ENCODE data around the gene PTPRB.

PTPRB gene

GRCh38 chr12:70557583-70558191, 79.5 kb downstream of the PTPRB start:
- Histone ChIP-seq H3K4me3 (ENCODE audit: low read depth in 1 of 2, low read length in 2 of 2) (no peak overlapping the region), H3K27me3 (ENCODE audit: insufficient read depth, low read length, poor library complexity) (peaks cover 2% of the 10 kb centered on the region), H3K4me2 (ENCODE audit: insufficient read depth, low read length) (no peak overlapping the region), H2AFZ (ENCODE audit: low read depth, low read length) (no peak overlapping the region), H3K79me2 (ENCODE audit: insufficient read depth, low read length) (no peaks in the 10 kb centered on the region), H4K20me1 (ENCODE audit: insufficient read depth, low read length) (no peaks in the 10 kb centered on the region), H3K9ac (ENCODE audit: low read depth, low read length) (no peak overlapping the region), H3K36me3 (ENCODE audit: insufficient read depth, low read length) (no peaks in the 10 kb centered on the region), H3K4me1 (ENCODE audit: insufficient read depth, low read length) (no peaks in the 10 kb centered on the region), H3K9me3 (ENCODE audit: insufficient read depth, low read length, severe bottlenecking) (no peaks in the 10 kb centered on the region), H3K27ac (ENCODE audit: low read length) (no peak overlapping the region)
- ATAC-seq (ENCODE audit: insufficient read depth, low read depth) (no peak), DNase-seq (no peak)
- TF ChIP-seq EZH2 (IDR thresholded peaks at IDR 0.05; ENCODE audit: borderline replicate concordance, low read depth, low read length, severe bottlenecking) (no peak), CTCF (IDR thresholded peaks at IDR 0.05; ENCODE audit: borderline replicate concordance, extremely low read depth, low read length, poor library complexity, severe bottlenecking) (no peak)

- Histone ChIP-seq H3K4me2 (ENCODE audit: insufficient read depth, low read length) (no peak overlapping the region), H3K9me3 (ENCODE audit: insufficient read depth, low read length, severe bottlenecking) (no peaks in the 10 kb centered on the region), H3K9ac (ENCODE audit: low read depth, low read length) (no peak overlapping the region), H4K20me1 (ENCODE audit: insufficient read depth, low read length) (no peaks in the 10 kb centered on the region), H3K4me3 (ENCODE audit: low read depth in 1 of 2, low read length in 2 of 2) (no peak overlapping the region), H3K27me3 (ENCODE audit: insufficient read depth, low read length, poor library complexity) (peaks cover 2% of the 10 kb centered on the region), H2AFZ (ENCODE audit: low read depth, low read length) (no peak overlapping the region), H3K27ac (ENCODE audit: low read length) (no peak overlapping the region), H3K79me2 (ENCODE audit: insufficient read depth, low read length) (no peaks in the 10 kb centered on the region), H3K4me1 (ENCODE audit: insufficient read depth, low read length) (no peaks in the 10 kb centered on the region), H3K36me3 (ENCODE audit: insufficient read depth, low read length) (no peaks in the 10 kb centered on the region)
- no peak for TF ChIP-seq EZH2 (IDR thresholded peaks at IDR 0.05; ENCODE audit: borderline replicate concordance, low read depth, low read length, severe bottlenecking)
- TF ChIP-seq CTCF (IDR thresholded peaks at IDR 0.05; ENCODE audit: borderline replicate concordance, extremely low read depth, low read length, poor library complexity, severe bottlenecking) = no peak
- ATAC-seq (ENCODE audit: insufficient read depth, low read depth) (no peak), DNase-seq (no peak)
Observed at GRCh38 chr12:70556179-70556869, 80.9 kb downstream of the PTPRB start.

GRCh38 chr12:70555081-70555480, 82.1 kb downstream of the PTPRB start:
- no peaks in the 10 kb centered on the region for H3K36me3 ChIP-seq (ENCODE audit: insufficient read depth, low read length)
- DNase-seq = no peak
- no peaks in the 10 kb centered on the region for H4K20me1 ChIP-seq (ENCODE audit: insufficient read depth, low read length)
- no peaks in the 10 kb centered on the region for H3K9me3 ChIP-seq (ENCODE audit: insufficient read depth, low read length, severe bottlenecking)
- ATAC-seq (ENCODE audit: insufficient read depth, low read depth) = no peak
- H3K4me2 ChIP-seq (ENCODE audit: insufficient read depth, low read length) = no peak overlapping the region
- no peak overlapping the region for H3K27ac ChIP-seq (ENCODE audit: low read length)
- H3K4me3 ChIP-seq (ENCODE audit: low read depth in 1 of 2, low read length in 2 of 2) = no peak overlapping the region
- no peak for TF ChIP-seq EZH2 (IDR thresholded peaks at IDR 0.05; ENCODE audit: borderline replicate concordance, low read depth, low read length, severe bottlenecking)
- TF ChIP-seq CTCF (IDR thresholded peaks at IDR 0.05; ENCODE audit: borderline replicate concordance, extremely low read depth, low read length, poor library complexity, severe bottlenecking) = no peak
- H3K4me1 ChIP-seq (ENCODE audit: insufficient read depth, low read length) = no peaks in the 10 kb centered on the region
- H2AFZ ChIP-seq (ENCODE audit: low read depth, low read length) = no peak overlapping the region
- peaks cover 2% of the 10 kb centered on the region for H3K27me3 ChIP-seq (ENCODE audit: insufficient read depth, low read length, poor library complexity)
- no peak overlapping the region for H3K9ac ChIP-seq (ENCODE audit: low read depth, low read length)
- H3K79me2 ChIP-seq (ENCODE audit: insufficient read depth, low read length) = no peaks in the 10 kb centered on the region

Measured in DND-41 (cell line).